Activated CD8-positive, alpha-beta memory T cell treated with anti-CD3 and anti-CD28 coated beads for 1 hour (primary cell): Measurements from ENCODE around the gene USP6NL.
A peak's percentile ranks its signal among the peaks of the same experiment; 100 is the strongest.
"Not testable (repeated sequence)": the region's sequence is repeated elsewhere in the genome, so short reads cannot be mapped to it uniquely, and the experiment has no call there.

Experiments used
- DNase-seq, 2 donors: peaks; one replicate each; pipeline ENCODE4 v3.0.0-alpha.2; 2020; ENCODE audit warnings: low read depth in 1 of 2; ENCODE audit errors: extremely low read depth in 1 of 2

Gene USP6NL

GRCh38 chr10:11611248-11612020, at the start of gene USP6NL:
Gene USP6NL (minus strand): TSS chr10:11611650. CDS start chr10:11597634, 14,016 bp downstream.
- peak in 1 of 2 donors; percentile 42 for DNase-seq

GRCh38 chr10:11658801-11659368, 47.4 kb upstream of the USP6NL start:
- no peak for DNase-seq

- DNase-seq = no peak
Measured at GRCh38 chr10:11655836-11656235, 44.4 kb upstream of the USP6NL start.

- DNase-seq = no peak
Measured at GRCh38 chr10:11654659-11655058, 43.2 kb upstream of the USP6NL start.

- no peak for DNase-seq
Measured at GRCh38 chr10:11653758-11654471, 42.5 kb upstream of the USP6NL start.

GRCh38 chr10:11647676-11648075, 36.2 kb upstream of the USP6NL start:
- DNase-seq = no peak

- no peak for DNase-seq
Measured at GRCh38 chr10:11646450-11646849, 35.0 kb upstream of the USP6NL start.

GRCh38 chr10:11643039-11643438, 31.6 kb upstream of the USP6NL start:
- DNase-seq = no peak

- DNase-seq = no peak
Measured at GRCh38 chr10:11642566-11642965, 31.1 kb upstream of the USP6NL start.

GRCh38 chr10:11639849-11640764, 28.7 kb upstream of the USP6NL start:
- DNase-seq = no peak

- no peak for DNase-seq
Measured at GRCh38 chr10:11639362-11639761, 27.9 kb upstream of the USP6NL start.

GRCh38 chr10:11638055-11638698, 26.7 kb upstream of the USP6NL start:
- DNase-seq = no peak

GRCh38 chr10:11636697-11637303, 25.4 kb upstream of the USP6NL start:
- DNase-seq = no peak

GRCh38 chr10:11631890-11632587, 20.6 kb upstream of the USP6NL start:
- no peak for DNase-seq

GRCh38 chr10:11631291-11631690, 19.8 kb upstream of the USP6NL start:
- DNase-seq = no peak

GRCh38 chr10:11629731-11630130, 18.3 kb upstream of the USP6NL start:
- DNase-seq = no peak

GRCh38 chr10:11627941-11628340, 16.5 kb upstream of the USP6NL start:
- not testable (repeated sequence) for DNase-seq

GRCh38 chr10:11626071-11626470, 14.6 kb upstream of the USP6NL start:
- no peak for DNase-seq

- DNase-seq = no peak
Measured at GRCh38 chr10:11625019-11625735, 13.7 kb upstream of the USP6NL start.
